Embryonic facial prominence (tissue), 1 donor: ENCODE results near the gene RPEL1.

Experiments used
- DNase-seq: peaks from one replicate; pipeline ENCODE4 v3.0.0-alpha.2; 2016; ENCODE audit errors: extremely low spot score

Gene RPEL1

DNA sequence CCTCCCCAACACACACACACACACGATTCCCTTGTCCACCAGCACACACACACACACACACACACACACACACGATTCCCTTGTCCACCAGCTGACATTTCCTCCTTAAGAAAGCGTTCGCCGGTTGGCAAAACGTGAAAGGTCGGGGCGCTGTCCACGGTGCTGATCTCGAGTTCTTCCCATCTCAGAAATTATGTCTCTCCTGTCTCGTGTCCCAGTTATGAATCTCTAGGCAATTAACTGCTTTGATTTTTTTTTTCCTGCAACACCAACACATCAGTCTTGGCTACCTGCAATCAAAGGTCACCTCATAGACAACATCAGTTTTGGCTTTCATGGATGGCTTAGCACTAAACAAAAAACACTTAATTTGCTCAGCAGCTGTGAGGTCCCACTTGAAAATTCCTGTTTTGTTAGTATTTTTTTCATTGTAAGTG lies 33.2 kb downstream of the RPEL1 start:
- no peak for DNase-seq

DNA sequence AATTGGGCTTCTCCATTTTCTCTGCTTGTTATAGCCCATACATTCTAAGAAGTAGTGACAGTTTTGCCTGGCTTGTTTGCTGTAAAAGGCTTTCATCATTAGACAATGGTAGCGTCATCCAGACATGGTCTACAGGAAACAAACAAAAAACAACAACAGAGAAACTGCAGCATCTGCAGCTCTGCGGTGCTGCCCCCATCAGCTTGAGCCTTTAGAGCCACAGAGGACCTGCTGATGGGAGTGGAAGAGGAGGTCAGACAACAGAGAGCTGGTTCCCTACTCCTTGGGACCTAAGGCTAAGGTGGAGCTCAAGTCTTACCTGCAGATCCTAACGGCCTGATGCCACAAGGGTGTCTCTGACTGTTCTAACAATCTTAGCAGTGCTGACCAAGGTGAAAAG lies 34.3 kb downstream of the RPEL1 start:
- DNase-seq, result no peak

DNA sequence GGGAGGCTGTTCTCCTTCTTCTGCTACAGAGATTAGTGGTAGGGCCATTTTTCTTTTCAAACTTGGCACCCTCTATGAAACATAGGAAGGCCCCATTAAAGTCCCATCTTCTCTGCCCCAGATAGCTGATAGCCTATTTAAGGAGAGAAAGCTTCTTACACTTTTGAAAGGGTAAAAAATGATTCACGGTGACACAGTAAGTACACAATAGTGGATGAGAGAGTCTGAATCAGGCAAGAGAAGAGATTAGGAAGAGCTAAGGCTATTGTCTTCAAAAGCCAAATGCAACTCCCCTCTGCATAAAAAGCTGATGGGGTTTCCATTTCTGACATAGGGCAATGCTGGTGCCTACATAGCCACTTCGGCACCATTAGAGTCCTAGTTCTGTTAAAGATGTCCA lies 34.8 kb downstream of the RPEL1 start:
- DNase-seq, result no peak

DNA sequence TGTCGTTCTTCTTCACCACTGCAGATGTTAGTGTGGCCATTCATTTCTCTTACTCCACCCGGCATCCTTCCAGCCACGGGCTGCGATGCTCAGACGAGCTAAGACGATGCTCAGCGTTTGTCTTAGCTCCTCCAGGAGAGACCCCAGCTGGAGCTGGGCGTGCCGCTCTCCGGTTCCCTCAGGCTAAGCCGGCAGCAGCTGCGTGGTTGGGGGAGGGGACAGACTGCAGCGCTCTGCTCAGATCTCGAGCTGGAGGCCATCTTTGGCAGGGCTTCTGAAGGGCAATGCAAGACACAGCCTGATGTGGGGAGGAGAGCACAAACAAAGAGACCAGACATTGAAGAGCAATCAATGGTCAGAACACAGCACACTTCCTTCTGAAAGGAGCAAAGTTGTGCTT lies 36.1 kb downstream of the RPEL1 start:
- no peak for DNase-seq

DNA sequence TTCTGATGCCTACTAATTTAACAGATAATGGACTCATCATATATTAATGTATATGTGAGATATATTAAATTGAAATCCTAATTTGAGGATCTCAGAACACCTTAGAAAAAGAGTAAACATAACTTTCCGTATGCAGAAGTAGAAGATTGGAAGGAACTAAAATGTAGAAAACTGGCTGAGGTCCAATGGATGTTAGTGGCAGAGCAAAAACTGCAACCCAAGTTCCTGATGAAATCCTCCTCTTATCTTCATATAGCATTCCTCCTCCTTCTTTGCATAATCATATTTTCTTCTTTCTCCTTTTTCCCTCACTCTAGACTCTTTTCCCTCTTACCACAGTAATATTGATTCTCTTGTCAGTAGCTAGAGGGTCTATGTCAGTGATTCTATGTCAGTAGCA lies 37.3 kb downstream of the RPEL1 start:
- no peak for DNase-seq

GRCh38 chr10:103284170-103284569 lies 38.5 kb downstream of the RPEL1 start:
- DNase-seq, result no peak

- DNase-seq, result no peak
These were observed 42.3 kb downstream of the RPEL1 start for GRCh38 chr10:103287992-103288391.

DNA sequence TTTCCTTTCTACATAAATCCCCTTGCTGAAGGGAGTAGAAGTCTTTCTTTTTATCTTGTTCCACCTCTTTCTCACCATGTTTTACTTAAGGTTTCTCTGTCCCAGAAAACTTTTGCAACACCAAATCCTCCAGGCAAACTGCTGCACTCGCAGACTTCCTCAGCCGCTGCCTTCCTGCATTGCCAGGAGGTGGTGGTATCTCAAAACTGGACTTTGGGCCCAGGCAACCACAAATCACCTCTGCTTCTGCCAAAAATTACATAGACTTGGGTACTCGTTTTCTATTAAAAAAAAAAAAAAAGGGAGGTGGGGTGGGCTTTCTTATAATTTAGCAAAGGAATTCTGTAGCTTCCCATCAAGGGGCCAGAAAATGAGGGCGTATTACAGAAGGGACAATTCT lies 45.9 kb downstream of the RPEL1 start:
- DNase-seq, result no peak

DNA sequence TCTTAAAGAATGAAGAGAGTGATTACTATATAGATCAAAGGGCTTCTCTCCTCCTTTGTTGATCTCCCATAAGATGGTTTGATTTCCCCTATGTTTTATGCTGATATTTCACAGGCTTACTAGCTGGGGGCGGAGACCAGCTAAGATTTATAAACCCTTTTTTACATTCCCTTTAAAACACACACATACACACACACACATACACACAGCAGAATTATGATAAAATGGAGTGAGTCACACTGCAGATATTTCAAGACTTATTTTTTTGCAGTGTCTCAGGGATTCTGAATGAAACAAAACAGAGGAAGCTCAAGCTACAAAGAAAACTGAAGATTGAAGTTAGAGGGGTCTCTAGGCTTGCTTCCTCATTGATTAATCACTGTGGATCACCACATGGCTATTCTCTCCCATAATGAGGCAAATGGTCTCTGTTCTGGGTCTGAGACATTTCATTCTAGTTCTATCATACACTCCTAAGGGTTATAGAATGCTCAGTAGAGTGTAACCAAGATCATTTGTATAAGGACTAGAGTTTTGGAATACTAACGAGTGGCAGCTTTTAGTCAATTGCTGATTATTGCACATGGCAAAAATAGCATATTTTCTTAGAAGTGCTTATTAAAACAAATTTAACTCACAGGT lies 49.8 kb downstream of the RPEL1 start:
- DNase-seq, result no peak
